Mucosa of descending colon (tissue), 3 donors: ENCODE measurements around the gene RPS6KA6. TPM values are rescaled to one million over a fixed set of nuclear protein-coding genes. Genes with fewer than 3 reads are reported as not detected.
A peak's percentile ranks its signal among the peaks of the same experiment; 100 is the strongest.
"Not testable (repeated sequence)": the region's sequence is repeated elsewhere in the genome, so short reads cannot be mapped to it uniquely, and the experiment has no call there.

Source experiments
- ATAC-seq: fragments of 200-7000 bp; cut with Tn5 transposase; one replicate; pipeline ENCODE4 v1.9.1; 2020; ENCODE audit warnings: mild to moderate bottlenecking, moderate library complexity
- DNase-seq, 3 donors: peaks; one replicate each; pipeline ENCODE4 v3.0.0-alpha.2; 2020
- H3K36me3 ChIP-seq: fragments of 200-600 bp; one replicate; pipeline ENCODE4 v1.8.0; 2021; ENCODE audit warnings: low read depth, mild to moderate bottlenecking
- H3K4me1 ChIP-seq: fragments of 200-600 bp; one replicate; pipeline ENCODE4 v1.8.0; 2021; ENCODE audit warnings: low read depth, mild to moderate bottlenecking
- H3K4me3 ChIP-seq: fragments of 200-600 bp; one replicate; pipeline ENCODE4 v1.8.0; 2021; ENCODE audit warnings: mild to moderate bottlenecking
- H3K9me3 ChIP-seq: fragments of 200-600 bp; one replicate; pipeline ENCODE4 v1.8.0; 2021; ENCODE audit warnings: mild to moderate bottlenecking
- CTCF ChIP-seq: fragments of 200-600 bp; IDR thresholded peaks from one replicate; pipeline ENCODE4 v1.8.0; 2022; ENCODE audit warnings: antibody characterized with exemption, mild to moderate bottlenecking
- intact Hi-C, 2 donors: fragments of 100-400 bp; cut with DNase I in 1 of 2; cut with micrococcal nuclease in 1 of 2; formaldehyde crosslinking; loops; one replicate each; pipeline versions ENCODE4 v1.11.0 to v1.11.1; 2022; cut with DNase I, micrococcal nuclease
- total RNA-seq, 3 donors: library from RNA; stranded (reverse); fragmentation: NEBNext Ultra II Directional in 2 of 3; extraction: Animal tissue kit (Norgen Biotek cat#: 25700) in 2 of 3; gene quantifications; one replicate each; pipeline versions ENCODE4 v1.2.1 to v1.2.4, GENCODE V29; 2021 to 2023
- donor health status: DM: no; HTN: no; CAD: no; lungs with moderate emphysema.
- donor health status: DM: no; HTN: no; CAD: no.
- donor health status: DM: no; HTN: yes; CAD: no.

The RPS6KA6 gene
- total RNA-seq, 3 donors from 2014 or later = 9.7 to 16.6 (median 11.3) TPM

GRCh38 chrX:84118769-84119168 lies 69.2 kb downstream of the RPS6KA6 start:
- no peaks in the 10 kb centered on the region for H3K36me3 ChIP-seq
- H3K4me3 ChIP-seq = no peak overlapping the region
- DNase-seq (no peak), ATAC-seq (peak; percentile 91)
- intact Hi-C loops = no loop called here
- no peak for TF ChIP-seq CTCF
- H3K9me3 ChIP-seq = no peaks in the 10 kb centered on the region
- H3K4me1 ChIP-seq = no peaks in the 10 kb centered on the region

GRCh38 chrX:84118315-84118714 lies 69.7 kb downstream of the RPS6KA6 start:
- Histone ChIP-seq H3K9me3 (no peaks in the 10 kb centered on the region), H3K4me3 (no peak overlapping the region), H3K4me1 (no peaks in the 10 kb centered on the region), H3K36me3 (no peaks in the 10 kb centered on the region)
- DNase-seq (no peak), ATAC-seq (peak; percentile 82)
- no peak for TF ChIP-seq CTCF
- intact Hi-C loops = no loop called here

- peaks cover 3% of the 10 kb centered on the region for H3K4me1 ChIP-seq
- intact Hi-C loops = no loop called here
- peak; percentile 94 for ATAC-seq
- H3K9me3 ChIP-seq = no peaks in the 10 kb centered on the region
- no peak overlapping the region for H3K4me3 ChIP-seq
- peak in 2 of 3 donors; percentile 39 to 58 for DNase-seq
- H3K36me3 ChIP-seq = no peaks in the 10 kb centered on the region
- no peak for TF ChIP-seq CTCF
Observed at GRCh38 chrX:84108584-84108983, 79.4 kb downstream of the RPS6KA6 start.

GRCh38 chrX:84099120-84099519 lies 88.9 kb downstream of the RPS6KA6 start:
- no peak overlapping the region for H3K4me3 ChIP-seq
- no peak for DNase-seq
- TF ChIP-seq CTCF = no peak
- intact Hi-C loops = no loop called here
- no peaks in the 10 kb centered on the region for H3K36me3 ChIP-seq
- H3K4me1 ChIP-seq = no peaks in the 10 kb centered on the region
- H3K9me3 ChIP-seq = no peaks in the 10 kb centered on the region
- ATAC-seq = peak; percentile 53

GRCh38 chrX:84079479-84080197 lies 108.4 kb downstream of the RPS6KA6 start:
- H3K9me3 ChIP-seq, ATAC-seq, H3K36me3 ChIP-seq, H3K4me3 ChIP-seq, DNase-seq, H3K4me1 ChIP-seq, intact Hi-C loops: not testable (repeated sequence)

DNA sequence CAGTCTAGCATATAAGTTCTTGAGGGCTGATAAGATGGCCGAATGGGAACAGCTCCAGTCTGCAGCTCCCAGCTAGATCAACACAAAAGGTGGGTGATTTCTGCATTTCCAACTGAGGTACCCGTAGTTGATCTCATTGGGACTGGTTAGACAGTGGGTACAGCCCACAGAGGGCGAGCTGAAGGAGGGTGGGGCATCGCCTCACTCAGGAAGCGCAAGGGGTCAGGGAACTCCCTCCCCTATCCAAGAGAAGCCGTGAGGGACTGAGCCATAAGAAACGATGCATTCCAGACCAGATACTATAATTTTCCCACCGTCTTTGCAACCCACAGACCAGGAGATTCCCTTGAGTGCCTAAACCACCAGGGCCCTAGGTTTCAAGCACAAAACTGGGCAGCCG lies 109.0 kb downstream of the RPS6KA6 start:
- H3K36me3 ChIP-seq = no peaks in the 10 kb centered on the region
- no peak for DNase-seq
- no peak for ATAC-seq
- no peaks in the 10 kb centered on the region for H3K9me3 ChIP-seq
- H3K4me1 ChIP-seq = no peaks in the 10 kb centered on the region
- no peak overlapping the region for H3K4me3 ChIP-seq
- intact Hi-C loops = no loop called here
- no peak for TF ChIP-seq CTCF
